Heart left ventricle (tissue), 16 donors: Measurements from ENCODE around the gene CMTM3. TPM values are rescaled to one million over a fixed set of nuclear protein-coding genes. Genes with fewer than 3 reads are reported as not detected.

Experiments
- ATAC-seq, 4 donors: fragments of 200-7000 bp; cut with Tn5 transposase; one replicate each; pipeline ENCODE4 v1.9.1; 2020 to 2022; ENCODE audit warnings: moderate library complexity in 4 of 4, mild to moderate bottlenecking in 3 of 4, moderate number of reproducible peaks in 1 of 4
- DNase-seq, 5 donors: peaks; one replicate each; pipeline ENCODE4 v3.0.0-alpha.2; 2020
- H3K27ac ChIP-seq, 12 donors: fragments of 200-600 bp; sonication (generic) in 4 of 12; one replicate each; pipeline versions ENCODE4 v1.5.0 to v1.8.0; 2016 to 2022; ENCODE audit warnings: mild to moderate bottlenecking in 2 of 12
- H3K27me3 ChIP-seq, 9 donors: fragments of 200-600 bp; sonication (generic) in 2 of 9; one replicate each; pipeline versions ENCODE4 v1.5.1 to v1.8.0; 2016 to 2022; ENCODE audit warnings: mild to moderate bottlenecking in 3 of 9
- H3K36me3 ChIP-seq, 9 donors: fragments of 200-600 bp; sonication (generic) in 2 of 9; one replicate each; pipeline versions ENCODE4 v1.5.0 to v1.8.0; 2018 to 2022; ENCODE audit warnings: mild to moderate bottlenecking in 2 of 9
- H3K4me1 ChIP-seq, 12 donors: fragments of 200-600 bp; sonication (generic) in 4 of 12; one replicate each; pipeline versions ENCODE4 v1.5.0 to v1.8.0; 2016 to 2022; ENCODE audit warnings: mild to moderate bottlenecking in 3 of 12
- H3K4me3 ChIP-seq, 12 donors: fragments of 200-600 bp; sonication (generic) in 4 of 12; one replicate each; pipeline versions ENCODE4 v1.5.0 to v1.8.0; 2017 to 2022; ENCODE audit warnings: mild to moderate bottlenecking in 9 of 12, moderate library complexity in 4 of 12
- H3K9me3 ChIP-seq, 12 donors: fragments of 200-600 bp; sonication (generic) in 4 of 12; one replicate each; pipeline versions ENCODE4 v1.5.0 to v1.8.0; 2016 to 2022; ENCODE audit warnings: mild to moderate bottlenecking in 1 of 12
- CTCF ChIP-seq, 12 donors: fragments of 200-600 bp; sonication (generic) in 4 of 12; IDR thresholded peaks; one replicate each; pipeline versions ENCODE4 v1.5.0 to v1.8.0; 2018 to 2022; ENCODE audit warnings: antibody characterized with exemption in 12 of 12, mild to moderate bottlenecking in 5 of 12
- POLR2A ChIP-seq, 2 donors: fragments of 450-650 bp; IDR thresholded peaks; one replicate each; pipeline ENCODE4 v1.6.1; 2017; ENCODE audit warnings: antibody characterized with exemption in 2 of 2, mild to moderate bottlenecking in 2 of 2, moderate library complexity in 2 of 2
- WGBS, 4 donors: extraction: QIAGEN DNeasy Blood & Tissue Kit in 2 of 4; methylation state at CpG; one replicate each; pipeline versions ENCODE4 v1.1.5 to v1.1.7; 2013 to 2018; 5-methylcytosine and 5-hydroxymethylcytosine counted together
- intact Hi-C, 10 donors: fragments of 100-400 bp; cut with DNase I; formaldehyde crosslinking; loops; one replicate each; pipeline versions ENCODE4 v1.11.1 to v1.14.2; 2022
- polyA plus RNA-seq, 2 donors: library from polyadenylated mRNA; stranded (reverse); fragments of 200-250 nt; gene quantifications; one replicate each; pipeline ENCODE4 v1.2.3, GENCODE V29; 2013
- total RNA-seq, 9 donors: library from RNA; depleted of rRNA in 2 of 9; stranded (reverse); fragments of >200 nt in 2 of 9; fragmentation: NEBNext Ultra II Directional in 3 of 9; extraction: Animal tissue kit (Norgen Biotek cat#: 25700) in 3 of 9; gene quantifications; one replicate each; pipeline versions ENCODE4 v1.1.0 to v1.2.4, GENCODE V29; 2016 to 2023
- donor health status: ischemic (EF 13 %, LVEDD 7.1; RV severe dilation, severe dysfunction).
- donor health status: healthy with polysubstance abuse.
- donor health status: DM: no; HTN: yes; CAD: no.
- donor health status: DM: no; HTN: no; CAD: no.
- donor health status: ischemic (EF 25% LVEDD 6.9; RV normal size, moderate dysfunction).
- donor health status: ischemic (EF 25% LVEDD 5.7; RV mildly dilated, moderate dysfunction).
- donor health status: healthy.
- donor health status: DM: yes; HTN: yes; CAD: no.
- donor health status: ischemic (EF 35%, LVEDD 5.7; RV mildly dilated, moderate dysfunction).
- donor health status: nonischemic (EF 11% LVEDD 7.7; RV severe dilation, severe dysfunction).
- donor health status: DM: yes; HTN: yes; CAD: no.
- donor health status: PGD.
- donor health status: ischemic (EF 29% LVEDD 5.4; RV normal size, mild dysfunction).
- donor health status: nonischemic (EF 23%, LVEDD 6.1; RV moderate dilation, normal function).

CMTM3 gene
- total and polyA plus RNA-seq, 11 donors, result 5.8 to 30.9 (median 9.6) TPM

DNA sequence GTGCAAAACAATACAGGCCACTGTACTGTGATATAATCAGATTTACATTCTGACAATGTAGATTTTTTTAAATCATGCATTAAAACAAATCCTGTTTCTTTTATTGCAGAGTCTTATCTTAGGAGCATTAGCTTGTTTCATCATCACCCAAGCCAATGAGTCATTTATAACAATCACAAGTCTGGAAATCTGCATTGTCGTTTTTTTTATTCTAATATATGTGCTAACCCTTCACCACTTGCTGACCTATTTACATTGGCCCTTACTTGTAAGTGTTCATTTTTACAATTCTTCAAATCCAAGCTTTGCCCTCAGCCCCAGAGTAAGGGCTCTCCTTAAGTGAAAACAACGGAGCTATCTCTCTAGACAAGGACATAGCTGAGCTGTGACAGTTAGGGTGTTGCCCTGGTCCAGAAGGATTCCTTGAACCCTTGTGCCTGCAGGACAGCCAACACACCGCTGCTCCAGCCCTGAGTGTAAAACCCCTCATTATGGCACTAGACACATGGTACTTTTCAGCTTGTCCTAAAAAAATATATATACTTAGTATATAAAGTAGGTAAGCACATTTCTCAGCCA, 34.6 kb upstream of the CMTM3 start:
- TF ChIP-seq POLR2A (IDR thresholded peaks at IDR 0.05) (no peak), CTCF (IDR thresholded peaks at IDR 0.05) (no peak)
- no peaks in the 10 kb centered on the region for H3K27me3 ChIP-seq
- peaks cover 0 to 26% (median 11%) of the 10 kb centered on the region in 9 donors for H3K36me3 ChIP-seq
- no peaks in the 10 kb centered on the region for H3K9me3 ChIP-seq
- intact Hi-C loops, result no loop called here
- WGBS, 4 donors, result 72 to 78% (median 73%) methylated on average over 3 of the region's 3 CpGs
- H3K27ac ChIP-seq, result no peak overlapping the region
- H3K4me1 ChIP-seq, result peaks cover 0 to 11% (median 0%) of the 10 kb centered on the region in 12 donors
- ATAC-seq (peak in 2 of 4 donors; percentile 53 to 57), DNase-seq (no peak)
- H3K4me3 ChIP-seq, result no peak overlapping the region

- Histone ChIP-seq H3K9me3 (no peaks in the 10 kb centered on the region), H3K27ac (no peak overlapping the region), H3K4me1 (peaks cover 0 to 21% (median 0%) of the 10 kb centered on the region in 12 donors), H3K4me3 (no peak overlapping the region), H3K27me3 (peaks cover 0 to under 1% (median 0%) of the 10 kb centered on the region in 9 donors), H3K36me3 (peaks cover 0 to 2% (median 0%) of the 10 kb centered on the region in 9 donors)
- 42 to 63% (median 54%) methylated on average over 2 of the region's 2 CpGs for WGBS, 4 donors
- ATAC-seq (no peak), DNase-seq (no peak)
- intact Hi-C loops, result no loop called here
- TF ChIP-seq CTCF (IDR thresholded peaks at IDR 0.05) (no peak), POLR2A (IDR thresholded peaks at IDR 0.05) (no peak)
These were observed 32.1 kb upstream of the CMTM3 start for GRCh38 chr16:66572356-66572755.

DNA sequence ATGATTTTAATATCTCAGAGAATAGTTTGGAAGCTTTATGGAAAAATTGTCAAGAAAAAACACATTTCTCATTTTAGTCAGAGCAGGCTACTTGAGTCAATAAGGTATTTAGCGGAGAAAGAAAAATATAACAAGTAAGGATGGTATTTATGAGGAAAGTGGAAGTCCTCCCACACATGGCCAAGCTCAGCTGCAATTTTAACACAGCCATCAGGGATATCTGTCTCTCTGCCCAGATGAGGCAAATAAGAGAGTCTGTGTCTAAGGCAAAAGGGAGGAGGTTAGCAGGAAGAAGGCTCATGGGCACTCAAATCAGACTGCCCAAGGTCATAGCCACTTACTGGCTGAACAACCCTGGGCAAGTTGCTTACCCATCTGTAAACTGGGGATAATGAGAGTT, 30.4 kb upstream of the CMTM3 start:
- no peaks in the 10 kb centered on the region for H3K9me3 ChIP-seq
- 84 to 90% (median 87%) methylated on average over 1 of the region's 1 CpG for WGBS, 4 donors
- H3K36me3 ChIP-seq, result no peaks in the 10 kb centered on the region
- H3K4me1 ChIP-seq, result peaks cover 0 to 38% (median 12%) of the 10 kb centered on the region in 12 donors
- no peak overlapping the region for H3K27ac ChIP-seq
- intact Hi-C loops, result no loop called here
- no peak overlapping the region for H3K4me3 ChIP-seq
- H3K27me3 ChIP-seq, result peaks cover 0 to 18% (median 12%) of the 10 kb centered on the region in 9 donors
- DNase-seq (no peak), ATAC-seq (no peak)
- no peak for TF ChIP-seq POLR2A (IDR thresholded peaks at IDR 0.05)
- TF ChIP-seq CTCF (IDR thresholded peaks at IDR 0.05), result no peak

DNA sequence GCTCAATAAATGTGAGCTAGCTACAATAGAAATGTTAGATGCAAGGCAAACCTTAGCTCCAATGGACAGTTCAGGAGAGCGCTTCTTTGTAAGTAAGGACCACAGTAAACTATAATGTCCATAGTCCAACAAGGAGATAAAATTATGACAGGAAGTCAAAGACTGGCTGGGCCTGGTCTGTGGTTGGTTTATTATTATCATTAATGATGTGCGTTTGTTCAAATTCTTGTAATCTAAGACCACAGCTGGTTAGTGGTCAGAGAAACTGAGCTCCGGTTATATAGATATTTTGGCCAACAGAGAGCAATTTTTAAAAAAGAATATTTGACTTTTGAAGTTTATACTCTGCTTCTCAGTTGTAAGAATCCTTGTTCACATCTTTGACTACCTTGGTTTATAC, 30.0 kb upstream of the CMTM3 start:
- H3K27me3 ChIP-seq, result peaks cover 0 to 21% (median 12%) of the 10 kb centered on the region in 9 donors
- intact Hi-C loops, result no loop called here
- H3K4me1 ChIP-seq, result peaks cover 0 to 36% (median 13%) of the 10 kb centered on the region in 12 donors
- DNase-seq, result no peak
- H3K4me3 ChIP-seq, result no peak overlapping the region
- no peaks in the 10 kb centered on the region for H3K9me3 ChIP-seq
- no peak overlapping the region for H3K27ac ChIP-seq
- no peaks in the 10 kb centered on the region for H3K36me3 ChIP-seq
- no peak for TF ChIP-seq CTCF (IDR thresholded peaks at IDR 0.05)
- TF ChIP-seq POLR2A (IDR thresholded peaks at IDR 0.05), result no peak
- WGBS, 4 donors, result 85 to 96% (median 88%) methylated on average over 3 of the region's 3 CpGs
- ATAC-seq, result no peak
